NCI-H146 (cell line): ENCODE results near the gene FTO.

Experiments
- DNase-seq: peaks from one replicate; lab custom pipeline; 2025; lab: John Stamatoyannopoulos, UW

The FTO gene

GRCh38 chr16:53784291-53784690, 80.3 kb downstream of the FTO start:
- no peak for DNase-seq

- no peak for DNase-seq
These were observed 81.1 kb downstream of the FTO start for GRCh38 chr16:53785044-53785443.

- no peak for DNase-seq
These were observed 82.0 kb downstream of the FTO start for GRCh38 chr16:53785916-53786315.

- DNase-seq = no peak
These were observed 83.5 kb downstream of the FTO start for GRCh38 chr16:53787423-53787822.

- no peak for DNase-seq
These were observed 85.2 kb downstream of the FTO start for GRCh38 chr16:53789137-53789536.

- DNase-seq = no peak
These were observed 88.4 kb downstream of the FTO start for GRCh38 chr16:53792161-53792951.

GRCh38 chr16:53803451-53803850, 99.5 kb downstream of the FTO start:
- DNase-seq = no peak

- DNase-seq = no peak
These were observed 100.0 kb downstream of the FTO start for GRCh38 chr16:53803998-53804397.

GRCh38 chr16:53804467-53804866, 100.5 kb downstream of the FTO start:
- no peak for DNase-seq

- no peak for DNase-seq
These were observed 101.2 kb downstream of the FTO start for GRCh38 chr16:53805113-53805512.

GRCh38 chr16:53805752-53806151, 101.8 kb downstream of the FTO start:
- no peak for DNase-seq

GRCh38 chr16:53809088-53809932, 105.4 kb downstream of the FTO start:
- DNase-seq = no peak

- no peak for DNase-seq
These were observed 109.0 kb downstream of the FTO start for GRCh38 chr16:53812914-53813313.

GRCh38 chr16:53814801-53815200, 110.8 kb downstream of the FTO start:
- no peak for DNase-seq

- DNase-seq = no peak
These were observed 112.4 kb downstream of the FTO start for GRCh38 chr16:53816211-53816836.

GRCh38 chr16:53817117-53817755, 113.3 kb downstream of the FTO start:
- no peak for DNase-seq

GRCh38 chr16:53817812-53818550, 114.0 kb downstream of the FTO start:
- DNase-seq = no peak

GRCh38 chr16:53821487-53821886, 117.5 kb downstream of the FTO start:
- DNase-seq = no peak

- no peak for DNase-seq
These were observed 118.1 kb downstream of the FTO start for GRCh38 chr16:53821957-53822625.

- DNase-seq = no peak
These were observed 119.1 kb downstream of the FTO start for GRCh38 chr16:53822936-53823529.

GRCh38 chr16:53826658-53827057, 122.7 kb downstream of the FTO start:
- no peak for DNase-seq
